IMR-90 (cell line): ENCODE measurements around the gene SCCPDH. TPM values are rescaled to one million over a fixed set of nuclear protein-coding genes. Genes with fewer than 3 reads are reported as not detected.

Experiments used
- ATAC-seq: fragments of 200-7000 bp; cut with Tn5 transposase; 2 replicates; pipeline ENCODE4 v1.9.1; 2020; ENCODE audit warnings: low read depth, mild to moderate bottlenecking, moderate library complexity
- BruUV-seq: library from RNA; stranded (reverse); fragments of 400-500 nt; replicated peaks from 2 replicates; lab custom pipeline; 2021; lab: Mats Ljungman, UMichigan
- CTCF ChIA-PET: fragments of 300-600 bp; formaldehyde crosslinking; extraction: SDS; loops from one replicate; lab custom pipeline; 2021; ENCODE audit warnings: antibody characterized with exemption; lab: Yijun Ruan, JAX
- POLR2A ChIA-PET: fragments of 300-600 bp; sonication (Branson Sonifier 250); formaldehyde crosslinking; loops from one replicate; lab custom pipeline; 2022; ENCODE audit warnings: antibody characterized with exemption; ENCODE audit not compliant: unreplicated experiment; lab: Charles Lee
- DNase-seq: peaks from one replicate; pipeline ENCODE4 v3.0.0; 2013
- H2AFZ ChIP-seq: replicated peaks from 2 replicates; pipeline ENCODE3; 2013; ENCODE audit warnings: low read length, mild to moderate bottlenecking; ENCODE audit not compliant: poor library complexity
- H2AK5ac ChIP-seq: 2 replicates; pipeline ENCODE4 v1.6.1; 2013; ENCODE audit warnings: low read depth, low read length, inconsistent platforms
- H2AK9ac ChIP-seq: replicated peaks from 2 replicates; pipeline ENCODE3; 2013; ENCODE audit warnings: mild to moderate bottlenecking, low read depth, low read length, moderate library complexity; ENCODE audit not compliant: poor library complexity
- H2BK120ac ChIP-seq: 2 replicates; pipeline ENCODE4 v1.6.1; 2013; ENCODE audit warnings: low read depth, low read length, inconsistent platforms
- H2BK15ac ChIP-seq: 3 replicates; pipeline ENCODE4 v1.6.1; 2013; ENCODE audit warnings: low read depth, low read length, inconsistent platforms
- H2BK20ac ChIP-seq: 2 replicates; pipeline ENCODE4 v1.6.1; 2013; ENCODE audit warnings: low read depth, mild to moderate bottlenecking, inconsistent platforms, low read length, moderate library complexity
- H2BK5ac ChIP-seq: 2 replicates; pipeline ENCODE4 v1.6.1; 2013; ENCODE audit warnings: mild to moderate bottlenecking, low read depth, low read length, inconsistent platforms; ENCODE audit not compliant: poor library complexity, severe bottlenecking
- H3K14ac ChIP-seq: replicated peaks from 2 replicates; pipeline ENCODE4 v1.6.1; 2013; ENCODE audit warnings: low read depth, low read length, inconsistent platforms
- H3K18ac ChIP-seq: 2 replicates; pipeline ENCODE4 v1.6.1; 2013; ENCODE audit warnings: low read depth, low read length, control low read depth
- H3K23ac ChIP-seq: 2 replicates; pipeline ENCODE4 v1.6.1; 2013; ENCODE audit warnings: low read depth, low read length, inconsistent platforms
- H3K27ac ChIP-seq: 2 replicates; pipeline ENCODE4 v1.5.1; 2013; ENCODE audit warnings: mild to moderate bottlenecking, control low read depth, low read length; ENCODE audit not compliant: insufficient read depth
- H3K27me3 ChIP-seq: 2 replicates; pipeline ENCODE4 v1.6.1; 2013; ENCODE audit warnings: low read length; ENCODE audit not compliant: control insufficient read depth, insufficient read depth
- H3K36me3 ChIP-seq: 2 replicates; pipeline ENCODE4 v1.6.1; 2013; ENCODE audit warnings: low read length, mixed read lengths; ENCODE audit not compliant: control insufficient read depth, insufficient read depth
- H3K4ac ChIP-seq: 2 replicates; pipeline ENCODE4 v1.6.1; 2013; ENCODE audit warnings: low read depth, low read length, inconsistent platforms
- H3K4me1 ChIP-seq: 2 replicates; pipeline ENCODE4 v1.6.1; 2013; ENCODE audit warnings: low read length, mixed read lengths; ENCODE audit not compliant: control insufficient read depth, insufficient read depth
- H3K4me2 ChIP-seq: 2 replicates; pipeline ENCODE4 v1.6.1; 2013; ENCODE audit warnings: low read depth, mild to moderate bottlenecking, control low read depth, low read length, moderate library complexity
- H3K4me3 ChIP-seq: 2 replicates; pipeline ENCODE4 v1.5.1; 2013; ENCODE audit warnings: low read depth, mild to moderate bottlenecking, control low read depth, low read length, moderate library complexity; ENCODE audit not compliant: insufficient read depth
- H3K56ac ChIP-seq: 2 replicates; pipeline ENCODE4 v1.6.1; 2013; ENCODE audit warnings: low read length, inconsistent platforms; ENCODE audit not compliant: insufficient read depth; ENCODE audit errors: extremely low read depth
- H3K79me1 ChIP-seq, 2 experiments: 2 replicates each; pipeline ENCODE4 v1.6.1; 2013; ENCODE audit warnings: low read length in 2 of 2, inconsistent platforms in 1 of 2, low read depth in 1 of 2
- H3K9ac ChIP-seq: 2 replicates; pipeline ENCODE4 v1.6.1; 2013; ENCODE audit warnings: low read depth, low read length, control low read depth
- H3K9me1 ChIP-seq: 2 replicates; pipeline ENCODE4 v1.6.1; 2013; ENCODE audit warnings: low read length, inconsistent platforms; ENCODE audit not compliant: insufficient read depth
- H3K9me3 ChIP-seq: 2 replicates; pipeline ENCODE4 v1.6.1; 2013; ENCODE audit warnings: low read length; ENCODE audit not compliant: control insufficient read depth, insufficient read depth
- H4K20me1 ChIP-seq: 2 replicates; pipeline ENCODE4 v1.6.1; 2013; ENCODE audit warnings: low read length, inconsistent platforms; ENCODE audit not compliant: insufficient read depth
- H4K5ac ChIP-seq: 2 replicates; pipeline ENCODE4 v1.6.1; 2013; ENCODE audit warnings: mild to moderate bottlenecking, low read depth, low read length, control low read depth
- H4K8ac ChIP-seq, 2 experiments: 2 replicates each; pipeline ENCODE4 v1.6.1; 2013; ENCODE audit warnings: low read depth in 2 of 2, low read length in 2 of 2, control low read depth in 1 of 2, inconsistent platforms in 1 of 2
- H4K91ac ChIP-seq: 2 replicates; pipeline ENCODE4 v1.6.1; 2013; ENCODE audit warnings: low read depth, low read length, inconsistent platforms; ENCODE audit not compliant: insufficient read depth
- MXI1 ChIP-seq: IDR thresholded peaks from 2 replicates; pipeline ENCODE4 v1.6.1; 2012; ENCODE audit warnings: low read depth, mild to moderate bottlenecking, low read length, moderate library complexity, borderline replicate concordance
- NFE2L2 ChIP-seq: fragments of 150-350 bp; IDR thresholded peaks from 2 replicates; pipeline ENCODE4 v1.6.1; 2016; ENCODE audit warnings: low read depth, mild to moderate bottlenecking, low read length
- RFX5 ChIP-seq: IDR thresholded peaks from 2 replicates; pipeline ENCODE4 v1.8.0; 2012; ENCODE audit warnings: low read depth, mild to moderate bottlenecking, low read length, moderate library complexity
- USF2 ChIP-seq: fragments of 150-350 bp; IDR thresholded peaks from 2 replicates; pipeline ENCODE4 v1.6.1; 2017; ENCODE audit warnings: mild to moderate bottlenecking, antibody characterized with exemption, low read length, low read depth
- WGBS, 2 experiments: methylation state at CpG; one replicate each; pipeline versions ENCODE4 v1.1.5 to v1.1.7; 2013; ENCODE audit warnings: missing lambda C conversion rate in 2 of 2; ENCODE audit not compliant: insufficient read length in 1 of 2; ENCODE audit errors: extremely low coverage in 2 of 2; 5-methylcytosine and 5-hydroxymethylcytosine counted together
- dilution Hi-C: fragments of 300-500 bp; cut with HindIII; formaldehyde crosslinking; loops from one replicate; pipeline ENCODE4 v1.14.3; 2018; ENCODE audit warnings: low sequenced_read_pairs; ENCODE audit not compliant: unreplicated experiment
- in situ Hi-C: fragments of 300-500 bp; cut with MboI; formaldehyde crosslinking; loops from 3 replicates; pipeline ENCODE4 v1.14.3; 2019; ENCODE audit warnings: low sequenced_read_pairs, inconsistent platforms, mixed read lengths
- intact Hi-C: fragments of 100-400 bp; cut with micrococcal nuclease; formaldehyde crosslinking; loops from 2 replicates; pipeline ENCODE4 v1.10.0; 2022
- polyA plus RNA-seq, 3 experiments: library from polyadenylated mRNA; depleted of rRNA; stranded (reverse); fragments of >200 nt; gene quantifications; 2 replicates each; pipeline ENCODE4 v1.2.3, GENCODE V29; 2012; ENCODE audit warnings: low replicate concordance in 1 of 3
- total RNA-seq: library from RNA; depleted of rRNA; stranded (reverse); fragments of >200 nt; gene quantifications from 2 replicates; pipeline ENCODE4 v1.2.3, GENCODE V29; 2012

SCCPDH gene
- total and polyA plus RNA-seq, 2 of the 4 experiments (the other 2 are of a cell fraction), result 26.9 to 37.8 TPM

DNA sequence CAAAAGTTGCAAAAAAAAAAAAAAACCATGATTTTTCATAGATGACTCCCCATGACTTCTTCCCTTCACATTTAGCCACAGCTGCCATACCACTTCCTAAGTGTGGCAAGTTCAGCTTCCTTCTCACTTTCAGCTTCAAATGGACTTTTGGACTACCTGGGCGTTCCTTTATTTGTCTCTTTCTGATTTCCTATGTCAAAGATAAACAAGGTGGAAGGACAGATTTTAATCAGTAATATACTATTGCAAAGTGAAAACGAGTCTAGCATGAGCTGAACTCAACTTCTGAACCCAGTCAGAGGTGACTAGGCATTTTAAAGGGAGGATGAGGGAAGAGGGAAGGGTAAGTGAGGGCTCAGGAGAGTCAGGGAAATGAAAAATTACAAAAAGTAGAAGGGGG lies 14.4 kb upstream of the SCCPDH start:
- Histone ChIP-seq H2BK15ac (no peak overlapping the region), H4K8ac (no peak overlapping the region), H3K27me3 (peaks cover 2% of the 10 kb centered on the region; the same call in 1 of the 2 replicates), H3K4me2 (no peak overlapping the region), H4K5ac (no peak overlapping the region), H3K23ac (no peak overlapping the region), H2BK5ac (no peak overlapping the region), H3K14ac (no peak overlapping the region), H2AFZ (no peak overlapping the region), H3K56ac (no peak overlapping the region), H4K20me1 (no peaks in the 10 kb centered on the region), H3K9ac (no peak overlapping the region), H3K36me3 (no peaks in the 10 kb centered on the region), H3K4ac (no peak overlapping the region), H3K18ac (no peak overlapping the region), H3K79me1 (no peaks in the 10 kb centered on the region), H3K27ac (no peak overlapping the region), H3K4me3 (no peak overlapping the region), H3K9me3 (peaks cover 6% of the 10 kb centered on the region), H4K91ac (no peak overlapping the region), H2BK20ac (no peak overlapping the region), H3K9me1 (no peaks in the 10 kb centered on the region; the same call in 1 of the 2 replicates), H2BK120ac (no peak overlapping the region), H2AK9ac (no peak overlapping the region), H3K4me1 (peaks cover 5% of the 10 kb centered on the region), H2AK5ac (no peak overlapping the region)
- DNase-seq, result no peak
- ChIA-PET POLR2A (no interaction called here), CTCF (no interaction called here)
- no TSS peak for BruUV-seq
- WGBS, 2 experiments, result no CpG with 5 or more reads among the region's 2 CpGs
- TF ChIP-seq MXI1 (no peak), USF2 (no peak), RFX5 (no peak), NFE2L2 (no peak)
- ATAC-seq, result no peak
- intact Hi-C loops (no loop called here), dilution Hi-C loops (no loop called here), in situ Hi-C loops (no loop called here)
